Measurements from ENCODE around the gene RHBDL1.

DNA sequence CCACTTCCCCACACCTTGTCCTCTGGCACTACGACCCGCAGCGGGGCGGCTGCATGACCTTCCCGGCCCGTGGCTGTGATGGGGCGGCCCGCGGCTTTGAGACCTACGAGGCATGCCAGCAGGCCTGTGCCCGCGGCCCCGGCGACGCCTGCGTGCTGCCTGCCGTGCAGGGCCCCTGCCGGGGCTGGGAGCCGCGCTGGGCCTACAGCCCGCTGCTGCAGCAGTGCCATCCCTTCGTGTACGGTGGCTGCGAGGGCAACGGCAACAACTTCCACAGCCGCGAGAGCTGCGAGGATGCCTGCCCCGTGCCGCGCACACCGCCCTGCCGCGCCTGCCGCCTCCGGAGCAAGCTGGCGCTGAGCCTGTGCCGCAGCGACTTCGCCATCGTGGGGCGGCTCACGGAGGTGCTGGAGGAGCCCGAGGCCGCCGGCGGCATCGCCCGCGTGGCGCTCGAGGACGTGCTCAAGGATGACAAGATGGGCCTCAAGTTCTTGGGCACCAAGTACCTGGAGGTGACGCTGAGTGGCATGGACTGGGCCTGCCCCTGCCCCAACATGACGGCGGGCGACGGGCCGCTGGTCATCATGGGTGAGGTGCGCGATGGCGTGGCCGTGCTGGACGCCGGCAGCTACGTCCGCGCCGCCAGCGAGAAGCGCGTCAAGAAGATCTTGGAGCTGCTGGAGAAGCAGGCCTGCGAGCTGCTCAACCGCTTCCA is 42.0 kb upstream of the RHBDL1 start:
- TF ChIP-seq, protein P1, sequence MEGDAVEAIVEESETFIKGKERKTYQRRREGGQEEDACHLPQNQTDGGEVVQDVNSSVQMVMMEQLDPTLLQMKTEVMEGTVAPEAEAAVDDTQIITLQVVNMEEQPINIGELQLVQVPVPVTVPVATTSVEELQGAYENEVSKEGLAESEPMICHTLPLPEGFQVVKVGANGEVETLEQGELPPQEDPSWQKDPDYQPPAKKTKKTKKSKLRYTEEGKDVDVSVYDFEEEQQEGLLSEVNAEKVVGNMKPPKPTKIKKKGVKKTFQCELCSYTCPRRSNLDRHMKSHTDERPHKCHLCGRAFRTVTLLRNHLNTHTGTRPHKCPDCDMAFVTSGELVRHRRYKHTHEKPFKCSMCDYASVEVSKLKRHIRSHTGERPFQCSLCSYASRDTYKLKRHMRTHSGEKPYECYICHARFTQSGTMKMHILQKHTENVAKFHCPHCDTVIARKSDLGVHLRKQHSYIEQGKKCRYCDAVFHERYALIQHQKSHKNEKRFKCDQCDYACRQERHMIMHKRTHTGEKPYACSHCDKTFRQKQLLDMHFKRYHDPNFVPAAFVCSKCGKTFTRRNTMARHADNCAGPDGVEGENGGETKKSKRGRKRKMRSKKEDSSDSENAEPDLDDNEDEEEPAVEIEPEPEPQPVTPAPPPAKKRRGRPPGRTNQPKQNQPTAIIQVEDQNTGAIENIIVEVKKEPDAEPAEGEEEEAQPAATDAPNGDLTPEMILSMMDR (IDR thresholded peaks at IDR 0.05; ENCODE audit: poor library complexity, severe bottlenecking) = no peak
- TF ChIP-seq TAF1 (IDR thresholded peaks at IDR 0.05; ENCODE audit: low read depth) (no peak), MXI1 (conservative IDR thresholded peaks at IDR 0.05; ENCODE audit: poor library complexity, severe bottlenecking) (no peak), EP300 (conservative IDR thresholded peaks at IDR 0.05; ENCODE audit: poor library complexity, severe bottlenecking) (no peak), POLR2AphosphoS5 (IDR thresholded peaks at IDR 0.05) (no peak), EZH2 (IDR thresholded peaks at IDR 0.05; ENCODE audit: borderline replicate concordance, insufficient read depth, low read length, poor library complexity, severe bottlenecking) (no peak), SMC3 (conservative IDR thresholded peaks at IDR 0.05; ENCODE audit: poor library complexity) (no peak), RAD21 (conservative IDR thresholded peaks at IDR 0.05) (no peak)
